Esophagus squamous epithelium (tissue), 4 donors: ENCODE results near the gene C4orf51.

ENCODE experiments used
- CTCF ChIP-seq, 6 experiments: fragments of 450-650 bp in 4 of 6; fragments of 200-600 bp in 2 of 6; sonication (generic) in 2 of 6; IDR thresholded peaks; one replicate each; pipeline ENCODE4 v1.5.1; 2016 to 2019; ENCODE audit warnings: antibody characterized with exemption in 6 of 6, mild to moderate bottlenecking in 4 of 6, moderate library complexity in 4 of 6
- POLR2A ChIP-seq, 4 donors: fragments of 450-650 bp; IDR thresholded peaks; one replicate each; pipeline ENCODE4 v1.6.1; 2017; ENCODE audit warnings: antibody characterized with exemption in 4 of 4, mild to moderate bottlenecking in 4 of 4, moderate library complexity in 3 of 4

DNA sequence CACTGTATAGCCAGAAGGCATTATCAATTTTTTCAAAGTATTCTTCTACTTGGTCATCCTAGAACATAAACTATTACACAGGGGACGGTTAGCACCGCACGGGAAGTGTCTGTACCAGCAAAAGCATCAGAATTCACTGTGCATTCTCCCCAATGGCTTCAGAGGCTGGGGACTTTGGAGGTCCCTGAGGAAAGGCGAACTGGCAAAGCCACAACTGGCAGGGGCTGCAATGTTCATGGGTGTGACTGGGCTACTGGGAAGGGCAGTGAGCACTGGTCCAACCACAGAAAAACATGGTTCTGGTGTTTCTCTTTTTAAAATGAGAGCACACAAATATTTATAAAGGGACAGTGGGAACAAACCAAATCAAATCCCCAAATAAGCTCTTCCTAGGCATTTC lies 83.5 kb downstream of the C4orf51 start:
- no peak for TF ChIP-seq CTCF (IDR thresholded peaks at IDR 0.05)
- no peak for TF ChIP-seq POLR2A (IDR thresholded peaks at IDR 0.05)
